ENCODE measurements around the gene SORD.

DNA sequence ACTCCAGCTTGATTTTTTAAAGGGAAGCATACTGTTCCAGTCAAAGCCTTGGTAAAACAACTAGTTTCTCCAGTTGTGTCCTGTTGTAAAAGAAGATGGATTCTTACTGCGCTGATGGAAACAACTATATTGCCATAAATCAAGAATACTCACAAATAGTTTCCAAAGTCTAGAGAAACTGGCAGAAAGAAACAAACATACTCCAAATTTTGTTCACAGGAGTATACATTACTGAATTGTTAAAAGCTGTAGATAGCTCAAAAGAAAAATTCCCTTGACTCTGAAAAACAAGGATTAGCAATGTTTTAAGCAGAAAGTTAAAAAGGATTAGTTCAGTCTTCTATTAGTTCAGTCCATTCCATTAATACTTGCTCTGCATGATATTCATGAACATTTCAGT, 27.6 kb downstream of the SORD start:
- TF ChIP-seq, protein P1, sequence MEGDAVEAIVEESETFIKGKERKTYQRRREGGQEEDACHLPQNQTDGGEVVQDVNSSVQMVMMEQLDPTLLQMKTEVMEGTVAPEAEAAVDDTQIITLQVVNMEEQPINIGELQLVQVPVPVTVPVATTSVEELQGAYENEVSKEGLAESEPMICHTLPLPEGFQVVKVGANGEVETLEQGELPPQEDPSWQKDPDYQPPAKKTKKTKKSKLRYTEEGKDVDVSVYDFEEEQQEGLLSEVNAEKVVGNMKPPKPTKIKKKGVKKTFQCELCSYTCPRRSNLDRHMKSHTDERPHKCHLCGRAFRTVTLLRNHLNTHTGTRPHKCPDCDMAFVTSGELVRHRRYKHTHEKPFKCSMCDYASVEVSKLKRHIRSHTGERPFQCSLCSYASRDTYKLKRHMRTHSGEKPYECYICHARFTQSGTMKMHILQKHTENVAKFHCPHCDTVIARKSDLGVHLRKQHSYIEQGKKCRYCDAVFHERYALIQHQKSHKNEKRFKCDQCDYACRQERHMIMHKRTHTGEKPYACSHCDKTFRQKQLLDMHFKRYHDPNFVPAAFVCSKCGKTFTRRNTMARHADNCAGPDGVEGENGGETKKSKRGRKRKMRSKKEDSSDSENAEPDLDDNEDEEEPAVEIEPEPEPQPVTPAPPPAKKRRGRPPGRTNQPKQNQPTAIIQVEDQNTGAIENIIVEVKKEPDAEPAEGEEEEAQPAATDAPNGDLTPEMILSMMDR (IDR thresholded peaks at IDR 0.05), result no peak
- TF ChIP-seq ZFX (IDR thresholded peaks at IDR 0.05; ENCODE audit: borderline replicate concordance), result no peak
